HepG2 (cell line): ENCODE data around the gene C21orf58. TPM values are rescaled to one million over a fixed set of nuclear protein-coding genes. Genes with fewer than 3 reads are reported as not detected.

Experiments
- FIP1L1 ChIP-seq: fragments of 200-400 bp; formaldehyde crosslinking; IDR thresholded peaks from 2 replicates; pipeline ENCODE4 v1.6.1; 2018; ENCODE audit warnings: low read depth, mild to moderate bottlenecking, low read length, moderate library complexity, borderline replicate concordance; ENCODE audit not compliant: insufficient read depth
- FOXA1 ChIP-seq, 2 experiments: fragments of 450-650 bp in 1 of 2; sonication (generic) in 1 of 2; formaldehyde crosslinking in 1 of 2; IDR thresholded peaks; 2 replicates each; pipeline versions ENCODE4 v1.4.0 to v1.6.1; 2016 to 2020; ENCODE audit warnings: missing genetic modification reagents in 1 of 2
- FOXJ3 ChIP-seq: sonication (generic); formaldehyde crosslinking; IDR thresholded peaks from 2 replicates; pipeline ENCODE4 v1.4.0; 2020; ENCODE audit warnings: missing genetic modification reagents, mild to moderate bottlenecking, borderline replicate concordance
- GABPB1 ChIP-seq: IDR thresholded peaks from 2 replicates; pipeline ENCODE4 v1.6.1; 2016; ENCODE audit warnings: mild to moderate bottlenecking, missing genetic modification reagents, moderate library complexity, missing compliant biosample characterization
- HDAC1 ChIP-seq: sonication (generic); formaldehyde crosslinking; IDR thresholded peaks from 2 replicates; pipeline ENCODE4 v1.5.1; 2020; ENCODE audit warnings: mild to moderate bottlenecking, missing genetic modification reagents
- NFYC ChIP-seq: IDR thresholded peaks from 2 replicates; pipeline ENCODE4 v1.6.1; 2016; ENCODE audit warnings: missing genetic modification reagents, missing compliant biosample characterization
- NKX3-1 ChIP-seq: sonication (generic); formaldehyde crosslinking; IDR thresholded peaks from 2 replicates; pipeline ENCODE4 v1.5.0; 2020; ENCODE audit warnings: missing genetic modification reagents
- REL ChIP-seq: sonication (generic); formaldehyde crosslinking; conservative IDR thresholded peaks from 2 replicates; pipeline ENCODE4 v1.8.0; 2022; ENCODE audit warnings: mild to moderate bottlenecking, missing genetic modification reagents, moderate library complexity
- RORA ChIP-seq: sonication (generic); formaldehyde crosslinking; IDR thresholded peaks from 2 replicates; pipeline ENCODE4 v1.5.0; 2020; ENCODE audit warnings: mild to moderate bottlenecking, missing genetic modification reagents, moderate library complexity
- TBX2 ChIP-seq: sonication (generic); formaldehyde crosslinking; IDR thresholded peaks from 2 replicates; pipeline ENCODE4 v1.5.0; 2020; ENCODE audit warnings: missing genetic modification reagents, mild to moderate bottlenecking, borderline replicate concordance
- TGIF2 ChIP-seq: IDR thresholded peaks from 2 replicates; pipeline ENCODE4 v1.6.1; 2016; ENCODE audit warnings: control low read depth, missing compliant biosample characterization
- ZIK1 ChIP-seq: sonication (generic); formaldehyde crosslinking; IDR thresholded peaks from 2 replicates; pipeline ENCODE4 v1.5.0; 2020; ENCODE audit warnings: mild to moderate bottlenecking, low read depth, missing genetic modification reagents, borderline replicate concordance
- ZMYM2 ChIP-seq: sonication (generic); formaldehyde crosslinking; IDR thresholded peaks from 2 replicates; pipeline ENCODE4 v1.8.0; 2022; ENCODE audit warnings: mild to moderate bottlenecking, missing genetic modification reagents
- ZNF224 ChIP-seq: sonication (generic); formaldehyde crosslinking; IDR thresholded peaks from 2 replicates; pipeline ENCODE4 v1.5.0; 2020; ENCODE audit warnings: mild to moderate bottlenecking, missing genetic modification reagents
- ZNF326 ChIP-seq: sonication (generic); formaldehyde crosslinking; IDR thresholded peaks from 2 replicates; pipeline ENCODE4 v1.4.0; 2020; ENCODE audit warnings: missing genetic modification reagents, borderline replicate concordance
- ZNF564 ChIP-seq: sonication (generic); formaldehyde crosslinking; IDR thresholded peaks from 2 replicates; pipeline ENCODE4 v1.8.1; 2023; ENCODE audit warnings: mild to moderate bottlenecking, missing genetic modification reagents
- ZNF589 ChIP-seq: sonication (generic); formaldehyde crosslinking; conservative IDR thresholded peaks from 2 replicates; pipeline ENCODE4 v1.8.0; 2022; ENCODE audit warnings: mild to moderate bottlenecking, moderate library complexity, missing genetic modification reagents
- polyA plus RNA-seq, 8 experiments: library from polyadenylated mRNA; depleted of rRNA in 3 of 8; stranded (reverse) in 7 of 8; unstranded in 1 of 8; fragments of >200 nt; fragmentation: Illumina TruSeq in 4 of 8; extraction: Trizol in 4 of 8; gene quantifications; 2 replicates each; pipeline versions ENCODE4 v1.2.1 to v1.2.3, GENCODE V29; 2011 to 2016; ENCODE audit warnings: low read depth in 4 of 8, missing spikeins in 1 of 8, mixed read lengths in 1 of 8; ENCODE audit not compliant: insufficient read depth in 1 of 8
- total RNA-seq, 5 experiments: library from RNA; depleted of rRNA; stranded (reverse); fragments of >200 nt; fragmentation: Illumina TruSeq; extraction: Trizol; gene quantifications; 2 replicates each; pipeline ENCODE4 v1.2.3, GENCODE V29; 2016; ENCODE audit warnings: low read depth in 1 of 5
- TF ChIP-seq, protein P1 (sequence below): sonication (generic); formaldehyde crosslinking; IDR thresholded peaks from 2 replicates; pipeline ENCODE4 v1.4.0; 2020; ENCODE audit warnings: missing genetic modification reagents
- TF ChIP-seq, protein P2 (sequence below): sonication (generic); formaldehyde crosslinking; IDR thresholded peaks from 2 replicates; pipeline ENCODE4 v1.4.0; 2020; ENCODE audit warnings: missing genetic modification reagents
- TF ChIP-seq, protein P3 (sequence below): sonication (generic); formaldehyde crosslinking; IDR thresholded peaks from 2 replicates; pipeline ENCODE4 v1.8.1; 2023; ENCODE audit warnings: mild to moderate bottlenecking, missing genetic modification reagents
- TF ChIP-seq, protein P4 (sequence below), 2 experiments: fragments of 450-650 bp in 1 of 2; sonication (generic) in 1 of 2; formaldehyde crosslinking; IDR thresholded peaks; 2 replicates each; pipeline versions ENCODE4 v1.5.0 to v1.8.0; 2020 to 2022; ENCODE audit warnings: mild to moderate bottlenecking in 1 of 2, missing genetic modification reagents in 1 of 2

The C21orf58 gene
- total and polyA plus RNA-seq, 2 of the 13 experiments (the other 11 are each of a cell fraction or from before 2014, with no cell fraction given) = 3.5 to 6.8 TPM

DNA sequence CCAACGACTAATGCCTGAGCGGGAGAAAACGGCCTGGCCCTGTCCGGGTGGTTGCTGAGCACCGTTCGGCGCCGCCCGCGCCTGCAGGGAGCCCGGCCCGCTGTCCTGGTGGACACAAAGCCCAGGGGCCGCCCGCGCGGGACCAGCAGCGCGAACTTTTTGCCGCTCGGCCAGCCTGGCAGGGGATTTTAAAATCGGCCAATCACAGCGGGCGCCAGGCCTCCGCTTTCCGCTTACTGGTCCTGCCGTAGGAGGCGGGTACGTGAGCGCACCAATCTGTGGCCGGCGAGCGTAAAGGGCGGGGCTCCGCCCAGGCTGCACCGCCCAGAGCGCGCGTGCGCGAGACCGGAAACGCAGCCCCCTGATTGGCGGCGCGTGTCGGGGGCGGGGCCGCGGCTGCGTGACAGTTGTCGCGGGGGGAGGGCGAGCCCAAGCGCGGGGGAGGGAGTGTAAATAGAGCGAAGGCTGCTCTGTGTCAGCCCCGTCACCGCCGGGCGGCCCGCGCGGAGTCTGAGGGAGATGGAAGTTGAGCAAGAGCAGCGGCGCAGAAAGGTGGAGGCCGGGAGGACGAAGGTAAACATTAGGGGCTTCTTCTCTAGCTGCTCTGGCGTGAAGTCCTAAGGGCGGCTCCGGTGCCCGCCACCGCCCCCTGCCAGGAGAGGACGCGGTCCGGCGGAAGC is at the start of gene C21orf58, which contains the start of gene PCNT (continued):
- TF ChIP-seq FIP1L1 = no peak
- TF ChIP-seq, protein P1, sequence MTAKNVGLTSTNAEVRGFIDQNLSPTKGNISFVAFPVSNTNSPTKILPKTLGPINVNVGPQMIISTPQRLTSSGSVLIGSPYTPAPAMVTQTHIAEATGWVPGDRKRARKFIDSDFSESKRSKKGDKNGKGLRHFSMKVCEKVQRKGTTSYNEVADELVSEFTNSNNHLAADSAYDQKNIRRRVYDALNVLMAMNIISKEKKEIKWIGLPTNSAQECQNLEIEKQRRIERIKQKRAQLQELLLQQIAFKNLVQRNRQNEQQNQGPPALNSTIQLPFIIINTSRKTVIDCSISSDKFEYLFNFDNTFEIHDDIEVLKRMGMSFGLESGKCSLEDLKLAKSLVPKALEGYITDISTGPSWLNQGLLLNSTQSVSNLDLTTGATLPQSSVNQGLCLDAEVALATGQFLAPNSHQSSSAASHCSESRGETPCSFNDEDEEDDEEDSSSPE (CRISPR knock-in tag) = peak; percentile 99
- TF ChIP-seq ZIK1 = 0 out of 2 replicates have a peak, but pooled peaks have one; percentile 39
- TF ChIP-seq FOXA1 (IDR thresholded peaks at IDR 0.05) = no peak
- TF ChIP-seq FOXA1 (CRISPR knock-in tag; IDR thresholded peaks at IDR 0.05) = peak; percentile 90
- no peak for TF ChIP-seq NKX3-1
- TF ChIP-seq, protein P2, sequence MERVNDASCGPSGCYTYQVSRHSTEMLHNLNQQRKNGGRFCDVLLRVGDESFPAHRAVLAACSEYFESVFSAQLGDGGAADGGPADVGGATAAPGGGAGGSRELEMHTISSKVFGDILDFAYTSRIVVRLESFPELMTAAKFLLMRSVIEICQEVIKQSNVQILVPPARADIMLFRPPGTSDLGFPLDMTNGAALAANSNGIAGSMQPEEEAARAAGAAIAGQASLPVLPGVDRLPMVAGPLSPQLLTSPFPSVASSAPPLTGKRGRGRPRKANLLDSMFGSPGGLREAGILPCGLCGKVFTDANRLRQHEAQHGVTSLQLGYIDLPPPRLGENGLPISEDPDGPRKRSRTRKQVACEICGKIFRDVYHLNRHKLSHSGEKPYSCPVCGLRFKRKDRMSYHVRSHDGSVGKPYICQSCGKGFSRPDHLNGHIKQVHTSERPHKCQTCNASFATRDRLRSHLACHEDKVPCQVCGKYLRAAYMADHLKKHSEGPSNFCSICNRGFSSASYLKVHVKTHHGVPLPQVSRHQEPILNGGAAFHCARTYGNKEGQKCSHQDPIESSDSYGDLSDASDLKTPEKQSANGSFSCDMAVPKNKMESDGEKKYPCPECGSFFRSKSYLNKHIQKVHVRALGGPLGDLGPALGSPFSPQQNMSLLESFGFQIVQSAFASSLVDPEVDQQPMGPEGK (CRISPR knock-in tag) = peak; percentile 90
- 0 out of 2 replicates have a peak, but pooled peaks have one; percentile 12 for TF ChIP-seq ZMYM2 (CRISPR knock-in tag)
- TF ChIP-seq GABPB1 (CRISPR knock-in tag) = peak; percentile 84
- TF ChIP-seq ZNF224 (CRISPR knock-in tag) = 0 out of 2 replicates have a peak, but pooled peaks have one; percentile 57
- TF ChIP-seq HDAC1 (CRISPR knock-in tag) = peak; percentile 86
- no peak for TF ChIP-seq FOXJ3 (CRISPR knock-in tag)
- TF ChIP-seq RORA (CRISPR knock-in tag) = no peak
- peak; percentile 27; the same call in 1 of the 2 replicates for TF ChIP-seq TBX2 (CRISPR knock-in tag)
- TF ChIP-seq, protein P3, sequence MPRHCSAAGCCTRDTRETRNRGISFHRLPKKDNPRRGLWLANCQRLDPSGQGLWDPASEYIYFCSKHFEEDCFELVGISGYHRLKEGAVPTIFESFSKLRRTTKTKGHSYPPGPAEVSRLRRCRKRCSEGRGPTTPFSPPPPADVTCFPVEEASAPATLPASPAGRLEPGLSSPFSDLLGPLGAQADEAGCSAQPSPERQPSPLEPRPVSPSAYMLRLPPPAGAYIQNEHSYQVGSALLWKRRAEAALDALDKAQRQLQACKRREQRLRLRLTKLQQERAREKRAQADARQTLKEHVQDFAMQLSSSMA = peak; percentile 66; the same call in 1 of the 2 replicates
- TF ChIP-seq ZNF589 (CRISPR knock-in tag) = 0 out of 2 replicates have a peak, but pooled peaks have one; percentile 22
- no peak for TF ChIP-seq ZNF326 (CRISPR knock-in tag)
- peak; percentile 87 for TF ChIP-seq REL (CRISPR knock-in tag)
- peak; percentile 77 for TF ChIP-seq TGIF2 (CRISPR knock-in tag)
- peak; percentile 56; the same call in 1 of the 2 replicates for TF ChIP-seq ZNF564 (CRISPR knock-in tag)
- peak; percentile 95 for TF ChIP-seq NFYC (CRISPR knock-in tag)
- TF ChIP-seq, protein P4, sequence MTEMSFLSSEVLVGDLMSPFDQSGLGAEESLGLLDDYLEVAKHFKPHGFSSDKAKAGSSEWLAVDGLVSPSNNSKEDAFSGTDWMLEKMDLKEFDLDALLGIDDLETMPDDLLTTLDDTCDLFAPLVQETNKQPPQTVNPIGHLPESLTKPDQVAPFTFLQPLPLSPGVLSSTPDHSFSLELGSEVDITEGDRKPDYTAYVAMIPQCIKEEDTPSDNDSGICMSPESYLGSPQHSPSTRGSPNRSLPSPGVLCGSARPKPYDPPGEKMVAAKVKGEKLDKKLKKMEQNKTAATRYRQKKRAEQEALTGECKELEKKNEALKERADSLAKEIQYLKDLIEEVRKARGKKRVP (CRISPR knock-in tag; IDR thresholded peaks at IDR 0.05) = peak in 1 of 2 experiments; percentile 67; a peak in 1 of 4 replicates
